Medulla oblongata (tissue), 1 donor: ENCODE data around the gene SEMA5B.

Experiments
- DNase-seq: peaks from one replicate; pipeline ENCODE4 v3.0.0-alpha.2; 2015; ENCODE audit errors: extremely low spot score

Gene SEMA5B

DNA sequence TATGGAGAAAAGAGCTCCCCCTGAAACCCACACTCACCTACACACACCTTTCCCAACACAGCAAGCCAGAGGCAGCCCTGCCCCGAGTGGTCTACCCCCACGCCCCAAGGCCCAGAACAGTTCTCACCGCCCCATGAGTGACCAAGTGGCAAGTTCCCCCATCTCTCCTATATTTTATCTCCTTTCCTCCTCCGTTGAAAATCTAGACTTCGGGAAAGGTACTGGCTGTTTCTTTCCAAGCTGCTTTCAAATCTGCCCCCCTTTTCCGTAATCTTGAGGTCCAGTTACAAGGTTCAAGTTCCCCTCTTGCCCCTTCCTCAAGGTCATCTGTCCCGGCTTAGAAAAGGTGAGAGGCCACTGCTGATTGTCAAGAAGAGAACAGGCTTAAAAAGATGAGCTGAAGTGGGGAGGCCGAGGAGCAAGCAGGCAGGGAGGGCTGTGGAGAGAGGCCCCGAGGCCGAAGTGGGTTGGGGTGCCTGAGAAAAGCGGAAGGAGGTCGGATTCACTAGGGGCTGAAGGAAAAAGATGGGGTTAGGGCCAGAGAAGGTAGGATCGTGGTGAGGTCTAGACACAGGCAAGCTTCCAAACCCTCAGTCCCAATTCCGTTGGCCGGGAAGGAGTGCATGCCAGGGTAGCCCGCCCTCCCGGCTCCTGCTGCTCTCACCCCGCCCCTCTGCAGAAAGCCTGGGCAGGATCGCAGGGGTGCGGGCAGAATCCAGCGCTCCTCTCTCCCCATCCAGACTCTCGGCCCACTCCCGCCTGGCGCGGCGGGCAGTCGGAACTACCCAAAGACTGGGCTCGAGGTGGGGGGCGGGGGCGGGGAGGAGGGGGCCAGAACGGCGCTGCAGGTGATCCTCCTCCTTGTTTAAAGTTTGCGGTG is 1.7 kb downstream of the SEMA5B start:
- DNase-seq: no peak

DNA sequence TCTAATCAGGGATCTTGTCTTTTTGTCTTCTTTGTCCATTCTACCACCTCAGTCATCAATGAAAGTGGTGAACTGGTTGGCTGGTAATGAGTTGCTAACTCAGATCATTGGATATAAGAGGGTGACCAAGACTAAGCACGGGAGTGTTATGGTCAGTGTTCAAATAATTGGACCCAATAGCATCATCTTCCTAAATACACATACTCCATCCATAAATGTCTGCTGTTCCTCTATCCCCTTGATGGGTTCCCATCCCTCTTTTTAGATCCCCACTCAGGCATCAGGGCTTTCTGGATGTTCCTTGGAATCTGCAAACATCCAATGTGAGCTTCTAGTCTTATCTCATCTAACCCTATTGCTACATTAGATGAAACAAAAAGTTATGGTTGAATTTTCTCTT is 3.5 kb downstream of the SEMA5B start:
- no peak for DNase-seq

DNA sequence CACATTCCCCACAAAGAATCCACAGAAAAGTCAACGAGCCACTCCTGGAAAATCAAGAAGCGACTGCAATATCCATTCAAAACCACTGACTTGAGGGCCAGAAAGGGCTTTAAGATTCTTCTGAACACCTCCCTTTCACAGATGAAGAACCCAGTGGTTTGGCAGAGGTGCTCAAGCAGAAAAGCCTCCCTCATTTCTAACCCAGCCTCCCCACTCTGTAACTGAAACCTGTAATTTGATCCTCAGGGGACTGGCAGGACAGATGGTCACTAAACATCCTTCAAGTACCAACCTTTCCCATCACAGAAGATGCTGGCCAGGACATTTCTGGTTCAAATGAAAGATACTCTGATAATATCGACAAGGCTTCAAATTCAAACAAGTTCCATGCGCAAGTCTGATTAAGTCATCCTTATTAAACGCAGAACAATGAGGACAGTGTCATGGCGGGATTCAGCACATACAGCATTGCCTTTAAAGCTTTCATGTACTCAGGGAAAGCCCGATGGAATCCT is 5.5 kb downstream of the SEMA5B start:
- no peak for DNase-seq

DNA sequence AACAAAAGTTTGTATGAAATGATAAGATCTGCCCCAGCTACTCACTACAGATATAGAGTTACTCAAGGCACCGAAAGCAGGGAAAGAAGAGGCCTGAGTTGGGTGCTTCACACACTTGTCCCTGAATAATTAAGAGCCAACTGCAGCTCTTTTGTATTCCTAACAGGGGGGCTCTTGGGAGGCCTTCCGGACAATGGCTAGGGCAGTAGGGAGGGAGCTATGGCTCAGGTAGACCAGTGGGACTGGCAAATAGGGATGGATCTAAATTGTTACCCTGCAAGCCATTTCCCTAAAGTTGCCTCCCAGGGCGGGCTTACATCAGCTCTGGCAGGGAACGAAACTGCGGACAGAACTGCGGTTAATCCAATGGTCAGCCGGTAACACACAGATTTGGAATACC is 6.2 kb downstream of the SEMA5B start:
- no peak for DNase-seq

DNA sequence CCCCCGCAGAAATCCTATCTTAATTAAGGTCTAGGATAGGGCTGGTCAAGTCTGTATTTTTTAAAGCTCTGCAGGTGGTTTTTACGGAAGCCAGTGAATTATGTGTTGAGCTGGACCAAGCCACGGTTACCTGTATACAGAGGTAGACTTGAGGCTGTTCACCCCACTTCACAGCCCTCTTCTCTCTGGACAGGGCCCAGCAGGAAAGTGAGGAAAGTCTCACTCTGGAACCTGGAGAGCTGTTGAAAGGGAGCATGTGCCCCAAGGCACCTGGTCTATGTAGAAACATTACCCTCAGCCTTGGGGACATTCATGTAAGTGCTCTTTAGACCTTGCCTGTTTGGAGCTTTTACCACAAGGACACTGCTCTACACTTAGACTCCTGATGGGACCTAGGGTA is 6.9 kb downstream of the SEMA5B start:
- no peak for DNase-seq

DNA sequence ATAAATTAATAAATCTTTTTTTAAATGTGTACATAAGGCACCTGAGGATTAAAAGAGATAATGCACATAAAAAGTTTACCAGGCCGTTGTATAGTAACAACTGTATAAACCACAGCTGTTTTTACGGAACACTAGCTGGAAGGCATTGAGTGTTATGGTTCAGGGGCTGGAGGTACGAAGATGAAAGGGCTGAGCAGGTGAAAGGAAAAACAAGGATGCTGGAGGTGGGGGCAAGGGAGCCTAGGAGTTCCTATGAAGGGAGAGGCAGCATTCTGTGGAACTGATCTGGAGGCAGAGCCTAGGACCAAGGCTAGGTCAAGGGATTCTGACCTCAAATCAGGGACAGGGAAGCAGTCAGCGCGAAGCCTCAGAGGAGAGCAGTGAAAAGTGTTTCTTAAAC is 8.0 kb downstream of the SEMA5B start:
- no peak for DNase-seq

DNA sequence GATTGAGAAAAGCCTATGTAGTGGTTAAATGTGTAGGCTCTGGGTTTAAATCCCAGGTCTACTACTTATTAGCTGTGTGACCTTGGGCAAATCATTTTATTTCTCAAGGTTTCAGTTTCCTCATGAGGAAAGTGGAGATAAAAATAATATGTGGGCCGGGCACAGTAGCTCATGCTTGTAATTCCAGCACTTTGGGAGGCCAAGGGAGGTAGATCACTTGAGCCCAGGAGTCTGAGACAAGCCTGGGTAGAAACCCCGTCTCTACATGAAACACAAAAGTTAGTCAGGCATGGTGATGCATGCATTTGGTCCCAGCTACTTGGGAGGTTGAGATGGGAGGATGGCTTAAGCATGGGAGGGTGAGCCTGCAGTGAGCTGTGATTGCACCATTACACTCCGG is 8.4 kb downstream of the SEMA5B start:
- DNase-seq: no peak

DNA sequence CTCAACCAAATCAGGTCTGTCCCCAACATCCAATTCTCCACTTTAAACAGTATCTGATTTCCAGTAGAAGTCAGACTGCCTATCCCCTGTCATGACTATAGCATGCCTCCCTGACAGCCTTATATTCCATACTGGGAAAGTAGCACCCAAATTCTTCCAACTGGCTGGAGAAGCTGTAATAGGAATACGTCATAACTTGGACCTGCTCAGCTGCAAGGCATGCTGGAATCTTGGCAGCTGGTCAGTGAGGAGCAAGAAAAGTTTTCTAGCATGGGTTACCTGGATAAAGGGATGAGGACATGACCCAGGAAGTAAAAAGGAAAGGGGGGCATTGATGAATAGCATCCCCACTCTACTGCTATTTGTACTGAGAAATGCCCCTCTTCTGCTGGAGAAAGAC is 8.9 kb downstream of the SEMA5B start:
- DNase-seq: no peak

DNA sequence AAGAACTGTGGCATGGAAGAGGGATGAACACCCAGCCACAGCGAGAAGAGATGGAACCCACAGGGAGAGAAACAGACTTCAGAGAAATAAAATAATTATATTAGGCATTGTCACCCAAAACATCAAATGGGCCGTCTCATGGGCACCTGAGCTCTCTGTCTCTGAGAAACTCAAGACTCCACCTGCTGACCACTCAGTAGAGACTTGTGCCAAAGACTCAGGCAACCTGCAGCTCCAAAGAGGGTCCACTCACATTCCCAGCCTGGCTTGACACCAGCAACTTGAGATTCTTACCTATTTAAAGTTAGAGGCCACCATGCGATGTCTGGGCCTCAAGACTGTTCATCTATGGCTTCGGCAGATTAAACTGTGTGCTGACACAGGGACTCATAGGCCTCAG is 12.0 kb downstream of the SEMA5B start:
- no peak for DNase-seq

DNA sequence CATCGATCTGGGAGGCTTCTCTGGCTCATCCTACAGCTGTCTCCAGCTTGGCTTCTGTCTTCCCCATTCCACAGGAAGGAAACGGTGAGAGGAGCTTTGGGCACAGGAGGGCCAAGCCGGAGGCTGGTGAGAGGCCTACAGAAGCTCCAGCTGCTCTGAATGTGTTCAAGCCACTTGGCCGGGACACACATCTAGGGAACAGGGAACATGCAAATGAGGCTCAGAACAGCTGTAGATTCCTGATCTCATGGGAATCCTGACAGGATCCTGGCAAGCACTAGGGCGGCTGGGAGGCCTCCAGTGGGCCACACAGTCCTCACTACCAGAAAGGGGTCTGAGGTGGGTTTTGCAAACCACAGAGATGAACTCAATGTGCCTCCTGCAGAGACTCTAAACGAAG is 13.7 kb downstream of the SEMA5B start:
- no peak for DNase-seq

DNA sequence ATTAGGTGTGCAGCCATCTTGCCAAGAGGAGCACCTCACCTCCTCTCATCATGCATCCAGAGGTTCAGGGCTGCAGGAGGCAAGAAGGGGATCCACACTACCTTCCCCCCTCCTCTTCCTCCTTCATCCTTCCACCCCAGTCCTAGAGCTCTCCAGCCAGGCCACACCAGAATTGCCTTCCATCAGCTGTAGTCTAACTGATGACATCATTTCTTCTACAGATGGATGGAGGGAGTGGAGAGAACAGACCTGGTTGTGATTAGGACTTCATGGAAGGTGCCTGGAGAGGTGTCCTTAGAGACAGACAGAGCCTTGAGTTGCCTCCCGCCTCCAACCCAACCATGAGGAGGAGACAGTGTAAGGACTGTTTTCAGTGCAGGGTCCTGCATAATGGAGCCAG is 14.9 kb downstream of the SEMA5B start:
- no peak for DNase-seq

DNA sequence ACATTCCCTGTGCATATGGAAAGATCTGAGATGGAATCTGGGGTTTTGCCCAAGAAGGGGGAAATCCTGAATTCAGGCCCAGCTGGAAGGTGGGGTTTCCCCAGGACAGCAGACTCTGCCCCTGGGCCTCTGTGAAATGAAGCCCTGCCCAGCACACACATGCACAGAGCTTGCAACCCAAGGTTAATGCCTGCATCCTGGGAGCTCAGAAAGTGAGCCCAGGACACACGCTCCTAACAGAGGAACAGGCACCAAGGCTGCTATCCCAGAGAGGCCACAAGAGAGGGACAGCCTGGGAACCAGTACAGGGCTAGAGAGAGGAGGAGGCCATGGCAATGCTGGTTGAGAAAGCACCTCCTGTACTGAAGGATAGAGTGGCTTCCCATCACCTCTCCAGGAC is 16.1 kb downstream of the SEMA5B start:
- no peak for DNase-seq

DNA sequence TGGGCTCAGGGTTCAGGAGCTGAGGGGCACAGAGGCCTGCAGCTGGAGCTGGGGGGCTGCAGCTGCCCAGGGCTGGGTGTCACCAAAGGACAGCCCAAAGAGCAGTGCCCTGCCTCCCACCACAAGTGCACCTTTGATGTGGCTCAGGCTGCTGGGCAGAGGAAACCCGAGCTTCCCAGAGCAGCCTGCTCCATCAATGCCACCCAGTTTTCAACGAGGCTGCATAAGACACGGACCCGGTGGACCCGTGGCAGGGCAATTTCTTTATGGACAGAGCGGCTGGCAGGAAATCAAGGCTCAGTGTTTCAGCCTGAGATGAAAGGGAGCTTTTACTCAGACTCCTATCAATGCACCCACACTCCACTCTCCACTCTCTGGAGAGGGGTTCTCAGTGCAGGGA is 18.7 kb downstream of the SEMA5B start:
- peak; percentile 29 for DNase-seq

DNA sequence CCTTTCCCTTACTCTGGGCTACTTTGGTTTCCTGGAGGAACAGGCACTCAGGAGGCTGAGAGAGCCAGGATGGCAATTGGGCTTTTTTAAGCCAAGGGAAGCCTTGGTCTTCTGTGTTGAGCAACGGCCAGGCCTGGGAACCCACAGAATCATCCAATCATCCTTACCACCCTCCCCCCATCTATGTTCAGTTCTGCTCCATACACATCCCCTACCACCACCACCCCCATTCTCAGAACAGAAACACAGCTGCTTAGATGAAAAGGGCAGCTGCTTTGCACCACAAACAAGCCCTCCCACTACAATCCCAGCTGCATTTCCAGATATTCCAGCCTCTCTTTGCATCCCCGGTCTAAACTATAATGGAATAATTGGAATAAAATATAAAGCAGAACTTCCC is 21.0 kb downstream of the SEMA5B start:
- DNase-seq: no peak

DNA sequence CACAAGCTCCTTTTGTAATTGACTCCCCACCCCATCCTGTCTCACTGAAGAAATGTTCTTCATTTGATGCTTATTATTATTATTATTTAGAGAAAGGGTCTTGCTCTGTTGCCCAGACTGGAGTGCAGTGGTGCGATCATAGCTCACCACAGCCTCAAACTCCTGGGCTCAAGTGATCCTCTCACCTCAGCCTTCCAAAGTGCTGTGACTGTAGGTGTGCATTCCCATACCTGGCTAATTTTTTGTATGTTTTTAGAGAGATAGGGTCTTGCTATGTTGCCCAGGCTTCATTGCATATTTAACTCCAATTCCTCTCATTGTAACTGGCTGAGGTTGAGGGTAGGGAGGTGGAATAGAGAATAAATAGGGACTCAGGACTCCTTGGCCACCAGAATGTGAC is 22.3 kb downstream of the SEMA5B start:
- DNase-seq: no peak

DNA sequence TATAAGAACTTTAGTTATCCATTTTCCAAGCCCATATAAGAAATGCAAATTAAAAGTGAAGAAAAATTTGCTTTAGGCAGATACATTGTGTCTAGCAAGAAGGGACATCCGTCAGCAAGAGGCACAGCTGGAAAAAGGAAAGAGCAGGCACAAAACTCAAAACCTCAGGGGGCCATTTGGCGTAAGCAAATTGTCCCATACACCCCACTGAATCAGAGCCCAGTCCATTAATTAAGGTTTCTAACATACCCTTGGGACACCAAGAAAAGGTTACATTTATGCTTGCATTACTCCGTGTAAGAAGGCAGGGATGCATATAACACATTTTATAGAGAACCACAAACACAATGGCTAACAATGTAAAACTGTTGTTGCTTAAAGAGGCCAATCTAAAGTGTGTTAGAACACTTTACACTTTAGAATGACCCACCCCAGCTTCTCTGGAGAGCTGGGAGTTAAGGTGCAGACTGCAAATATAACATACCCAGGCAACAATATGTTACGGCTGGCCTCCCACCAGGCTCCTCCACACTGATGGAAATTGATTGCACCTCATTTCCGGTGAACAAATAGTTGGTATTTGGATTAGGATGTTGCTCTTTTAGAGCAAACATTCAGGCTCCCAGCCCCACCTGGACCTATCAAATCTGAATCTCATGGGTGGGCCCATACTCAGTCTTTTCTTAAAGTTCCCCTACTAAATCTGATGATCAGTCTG is 23.2 kb downstream of the SEMA5B start:
- no peak for DNase-seq

DNA sequence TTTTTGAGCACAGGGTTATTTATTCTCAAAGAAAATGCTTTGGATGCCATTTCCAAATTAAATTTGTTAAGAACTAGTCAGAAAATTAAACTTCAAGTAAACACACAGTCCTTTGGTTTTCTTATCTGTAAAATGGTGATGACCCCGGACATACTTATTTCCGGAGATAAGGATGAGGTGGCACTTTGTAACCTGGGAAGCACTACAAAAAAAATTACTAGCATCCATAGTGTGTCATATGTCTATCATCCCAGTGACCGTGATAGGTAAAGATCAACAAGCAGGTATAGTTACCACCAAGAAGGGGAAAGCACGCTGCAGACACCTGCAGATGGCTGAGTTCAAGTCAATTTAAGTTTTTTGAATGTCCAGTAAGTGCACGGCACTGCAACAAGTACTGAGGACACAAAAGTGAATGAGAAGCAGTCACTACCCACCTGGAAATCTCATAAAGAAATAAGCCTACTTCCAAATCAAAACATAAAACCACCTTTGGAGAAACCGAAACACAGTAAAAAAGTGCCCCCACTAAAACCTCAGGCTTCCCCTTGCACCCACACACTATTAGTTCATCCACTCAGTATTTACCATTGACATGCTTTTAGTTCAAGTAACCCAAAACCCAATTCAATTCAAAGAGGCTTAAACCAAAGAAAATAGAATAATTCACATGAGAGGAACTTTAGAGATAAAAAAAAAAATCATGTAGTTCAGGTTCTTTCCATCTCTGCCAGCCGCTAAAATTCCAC is 24.6 kb downstream of the SEMA5B start:
- DNase-seq: no peak

DNA sequence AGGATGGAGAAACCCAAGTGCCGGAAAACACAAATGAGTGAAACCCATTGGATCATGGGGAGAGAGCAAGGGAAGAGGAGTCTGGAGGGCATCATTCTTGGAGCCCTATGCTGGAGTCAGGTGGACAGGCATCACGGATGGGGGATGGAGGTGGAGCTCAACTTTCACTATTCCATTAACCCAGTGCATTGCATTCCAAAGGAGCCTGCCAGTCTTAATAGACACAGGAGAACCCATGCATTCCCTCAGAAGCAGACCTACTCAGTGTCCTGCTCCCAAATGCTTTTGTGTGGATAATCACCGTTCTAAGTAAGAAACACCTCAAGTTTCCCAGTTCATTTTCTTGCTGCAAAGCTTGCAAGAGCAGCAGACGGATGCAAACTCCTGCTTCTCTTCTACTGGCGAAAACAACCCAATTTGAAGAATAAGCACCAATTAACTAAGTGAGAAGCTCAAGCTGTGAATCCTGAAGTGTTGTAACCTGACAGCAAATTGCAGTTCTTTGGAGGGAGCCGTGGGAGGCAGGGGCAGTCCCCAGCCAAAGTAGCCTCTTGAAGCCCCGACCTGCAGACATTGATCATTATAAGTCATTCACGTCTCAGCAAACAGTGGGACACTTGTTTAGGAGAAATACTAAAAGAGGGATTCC is 25.3 kb downstream of the SEMA5B start:
- DNase-seq: no peak

DNA sequence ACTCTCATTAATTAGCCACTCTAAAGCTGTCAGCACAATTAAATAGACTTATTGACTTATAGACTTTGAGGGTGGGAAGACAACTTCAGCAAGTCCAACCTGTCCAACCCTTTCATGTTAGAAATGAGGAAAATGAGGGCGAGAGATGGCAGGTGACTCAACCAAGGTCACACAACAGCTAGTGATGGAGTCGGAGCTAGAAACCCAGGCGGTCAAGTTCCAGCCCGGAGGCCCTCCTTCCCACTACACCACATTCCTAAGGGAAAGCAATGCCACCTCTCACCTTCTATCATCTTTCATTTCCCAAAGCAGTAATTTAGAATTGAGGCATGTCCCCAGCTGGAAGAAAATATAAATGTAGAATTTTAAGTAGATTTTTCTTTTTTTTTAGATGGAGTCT is 28.7 kb downstream of the SEMA5B start:
- no peak for DNase-seq

DNA sequence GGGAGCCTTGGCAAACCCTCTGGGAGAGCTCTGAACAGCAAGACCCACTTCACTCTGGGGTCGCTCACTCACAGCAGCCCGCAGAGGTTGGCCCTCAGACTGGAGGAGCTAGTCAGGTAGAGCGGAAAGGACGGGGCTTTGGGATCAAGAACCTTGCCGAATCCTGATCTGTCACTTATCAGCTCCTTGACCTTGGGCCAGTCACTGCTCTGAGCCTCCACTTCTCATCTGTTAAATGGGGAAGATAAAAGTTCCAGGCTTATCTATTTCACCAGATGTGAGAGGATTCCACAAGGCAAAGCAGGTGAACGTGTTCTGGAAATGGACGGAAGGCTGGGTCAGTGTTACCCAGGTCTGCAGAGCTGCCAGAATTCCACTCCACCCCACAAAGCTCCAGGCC is 29.4 kb downstream of the SEMA5B start:
- DNase-seq: no peak

DNA sequence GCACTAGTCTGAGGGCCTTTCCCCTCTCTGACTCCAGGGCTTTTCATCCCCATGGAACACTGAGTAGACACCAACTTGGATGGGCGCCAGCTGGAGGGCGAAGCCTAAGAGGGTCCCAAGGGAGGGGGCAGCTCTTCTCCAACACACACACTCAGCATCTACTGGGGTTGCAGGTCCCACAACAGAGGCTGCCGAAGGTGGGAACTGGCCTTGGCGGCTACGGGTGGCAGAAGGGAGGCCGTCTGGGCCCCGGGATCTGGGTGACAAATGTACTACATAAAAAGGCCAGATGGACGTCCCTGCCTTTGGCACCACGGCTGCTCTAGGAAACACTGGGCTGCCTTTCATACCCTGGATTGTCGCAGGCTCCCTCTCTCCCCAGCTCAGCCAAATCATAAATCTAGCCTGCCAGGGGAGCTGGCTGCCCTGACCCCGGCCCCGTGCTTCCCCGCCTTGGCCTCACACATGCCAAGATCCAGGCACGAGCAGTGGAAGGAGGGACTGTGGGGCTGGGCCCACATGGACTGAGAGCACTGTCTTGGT is 31.5 kb downstream of the SEMA5B start:
- DNase-seq: peak; percentile 76

DNA sequence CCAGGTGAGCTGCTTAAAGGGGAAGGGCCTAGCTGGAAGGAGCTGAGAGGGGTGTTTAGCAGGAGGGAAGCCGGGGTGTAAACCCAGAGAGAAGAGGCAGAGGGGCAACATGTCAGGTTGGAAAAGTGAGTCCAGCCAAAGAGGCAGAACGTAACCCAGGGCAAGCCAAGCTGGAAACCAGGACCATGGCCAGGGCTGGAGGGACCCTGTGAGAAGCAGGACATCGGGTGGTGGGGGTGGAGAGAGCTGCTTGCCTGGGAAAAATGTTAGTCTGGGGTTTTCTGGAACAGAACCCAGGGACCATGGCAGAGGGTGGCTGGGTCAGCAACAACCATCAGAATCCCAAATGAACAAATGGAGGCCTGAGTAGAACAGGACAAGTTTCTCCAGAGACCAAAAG is 32.6 kb downstream of the SEMA5B start:
- no peak for DNase-seq
